Keratinocyte (primary cell): Measurements from ENCODE around the gene MCUB.

ENCODE experiments used
- EZH2 ChIP-seq: IDR thresholded peaks from one replicate; pipeline ENCODE4 v1.6.1; 2012; ENCODE audit warnings: inconsistent platforms, mild to moderate bottlenecking, low read length, moderate library complexity
- TF ChIP-seq, protein P1 (sequence below), 3 experiments: IDR thresholded peaks in 1 of 3; conservative IDR thresholded peaks in 1 of 3; optimal IDR thresholded peaks in 1 of 3; 2 replicates in 2 of 3; 3 replicates in 1 of 3; pipeline versions ENCODE3 to v1.5.1; 2011; ENCODE audit warnings: low read length in 3 of 3, mild to moderate bottlenecking in 3 of 3, moderate library complexity in 2 of 3, control low read depth in 1 of 3, inconsistent platforms in 1 of 3; ENCODE audit not compliant: insufficient read depth in 2 of 3; ENCODE audit errors: extremely low read depth in 1 of 3

- TF ChIP-seq, protein P1, sequence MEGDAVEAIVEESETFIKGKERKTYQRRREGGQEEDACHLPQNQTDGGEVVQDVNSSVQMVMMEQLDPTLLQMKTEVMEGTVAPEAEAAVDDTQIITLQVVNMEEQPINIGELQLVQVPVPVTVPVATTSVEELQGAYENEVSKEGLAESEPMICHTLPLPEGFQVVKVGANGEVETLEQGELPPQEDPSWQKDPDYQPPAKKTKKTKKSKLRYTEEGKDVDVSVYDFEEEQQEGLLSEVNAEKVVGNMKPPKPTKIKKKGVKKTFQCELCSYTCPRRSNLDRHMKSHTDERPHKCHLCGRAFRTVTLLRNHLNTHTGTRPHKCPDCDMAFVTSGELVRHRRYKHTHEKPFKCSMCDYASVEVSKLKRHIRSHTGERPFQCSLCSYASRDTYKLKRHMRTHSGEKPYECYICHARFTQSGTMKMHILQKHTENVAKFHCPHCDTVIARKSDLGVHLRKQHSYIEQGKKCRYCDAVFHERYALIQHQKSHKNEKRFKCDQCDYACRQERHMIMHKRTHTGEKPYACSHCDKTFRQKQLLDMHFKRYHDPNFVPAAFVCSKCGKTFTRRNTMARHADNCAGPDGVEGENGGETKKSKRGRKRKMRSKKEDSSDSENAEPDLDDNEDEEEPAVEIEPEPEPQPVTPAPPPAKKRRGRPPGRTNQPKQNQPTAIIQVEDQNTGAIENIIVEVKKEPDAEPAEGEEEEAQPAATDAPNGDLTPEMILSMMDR (optimal IDR thresholded peaks at IDR 0.05 in 1 of 3, IDR thresholded peaks at IDR 0.05 in 1 of 3, conservative IDR thresholded peaks at IDR 0.05 in 1 of 3; ENCODE audit: extremely low read depth in 1 of 3, insufficient read depth in 2 of 3, low read length in 3 of 3), result no peak
- TF ChIP-seq EZH2, result no peak
These were observed 161.0 kb downstream of the MCUB start for GRCh38 chr4:109721033-109721432.
